Measurements from ENCODE around the gene NDFIP1. TPM values are rescaled to one million over a fixed set of nuclear protein-coding genes. Genes with fewer than 3 reads are reported as not detected.

Gene NDFIP1
- total RNA-seq, 1 experiment from 2014 or later, result 83.9 TPM

- no peak for DNase-seq (ENCODE audit: low read depth)
These were observed 16.7 kb upstream of the NDFIP1 start for GRCh38 chr5:142091922-142092321.

GRCh38 chr5:142095035-142095434 is 13.5 kb upstream of the NDFIP1 start:
- no peak for DNase-seq (ENCODE audit: low read depth)

- no peak for DNase-seq (ENCODE audit: low read depth)
These were observed 12.8 kb upstream of the NDFIP1 start for GRCh38 chr5:142095651-142096330.

GRCh38 chr5:142096382-142096781 is 12.2 kb upstream of the NDFIP1 start:
- no peak for DNase-seq (ENCODE audit: low read depth)

GRCh38 chr5:142097681-142098080 is 10.9 kb upstream of the NDFIP1 start:
- peak; percentile 77 for DNase-seq (ENCODE audit: low read depth)

- DNase-seq (ENCODE audit: low read depth), result no peak
These were observed 10.3 kb upstream of the NDFIP1 start for GRCh38 chr5:142098275-142098674.

- no peak for DNase-seq (ENCODE audit: low read depth)
These were observed 9.6 kb upstream of the NDFIP1 start for GRCh38 chr5:142098931-142099330.

GRCh38 chr5:142100307-142100706 is 8.3 kb upstream of the NDFIP1 start:
- no peak for DNase-seq (ENCODE audit: low read depth)

- no peak for DNase-seq (ENCODE audit: low read depth)
These were observed 5.4 kb upstream of the NDFIP1 start for GRCh38 chr5:142102980-142103740.

- no peak for DNase-seq (ENCODE audit: low read depth)
These were observed 4.1 kb upstream of the NDFIP1 start for GRCh38 chr5:142104491-142104890.

GRCh38 chr5:142106061-142106460 is 2.5 kb upstream of the NDFIP1 start:
- DNase-seq (ENCODE audit: low read depth), result no peak

GRCh38 chr5:142107036-142107735 is 1.4 kb upstream of the NDFIP1 start:
- DNase-seq (ENCODE audit: low read depth), result no peak

GRCh38 chr5:142107736-142108431 is 695 bp upstream of the NDFIP1 start:
- no peak for DNase-seq (ENCODE audit: low read depth)

GRCh38 chr5:142109331-142110045 is 909 bp downstream of the NDFIP1 start:
- DNase-seq (ENCODE audit: low read depth), result peak; percentile 39

GRCh38 chr5:142110046-142110531 is 1.5 kb downstream of the NDFIP1 start:
- peak; percentile 55 for DNase-seq (ENCODE audit: low read depth)

- no peak for DNase-seq (ENCODE audit: low read depth)
These were observed 2.6 kb downstream of the NDFIP1 start for GRCh38 chr5:142110988-142111687.

GRCh38 chr5:142114687-142115086 is 6.1 kb downstream of the NDFIP1 start:
- no peak for DNase-seq (ENCODE audit: low read depth)

GRCh38 chr5:142115937-142116614 is 7.5 kb downstream of the NDFIP1 start:
- DNase-seq (ENCODE audit: low read depth), result peak; percentile 46

GRCh38 chr5:142117579-142118151 is 9.1 kb downstream of the NDFIP1 start:
- no peak for DNase-seq (ENCODE audit: low read depth)
